Endodermal cell (in vitro differentiated cells): ENCODE measurements around the gene WRNIP1. TPM values are rescaled to one million over a fixed set of nuclear protein-coding genes. Genes with fewer than 3 reads are reported as not detected.

Experiments used
- DNase-seq: peaks from one replicate; pipeline ENCODE4 v3.0.0-alpha.2; 2017
- H3K27ac ChIP-seq: 2 replicates; pipeline ENCODE4 v1.5.1; 2013; ENCODE audit warnings: mild to moderate bottlenecking, low read depth, low read length, moderate library complexity
- H3K27me3 ChIP-seq: 2 replicates; pipeline ENCODE4 v1.6.1; 2013; ENCODE audit warnings: mild to moderate bottlenecking, low read length, moderate library complexity; ENCODE audit not compliant: insufficient read depth, control insufficient read depth, poor library complexity, severe bottlenecking
- H3K36me3 ChIP-seq: 2 replicates; pipeline ENCODE4 v1.7.0; 2013; ENCODE audit warnings: mild to moderate bottlenecking, low read length, moderate library complexity; ENCODE audit not compliant: control insufficient read depth, insufficient read depth
- H3K4me1 ChIP-seq: one replicate; pipeline ENCODE4 v1.7.0; 2013; ENCODE audit warnings: low read length; ENCODE audit not compliant: control insufficient read depth, insufficient read depth
- H3K4me3 ChIP-seq: 2 replicates; pipeline ENCODE4 v1.5.1; 2013; ENCODE audit warnings: mild to moderate bottlenecking, low read length, moderate library complexity
- H3K9ac ChIP-seq: 2 replicates; pipeline ENCODE4 v1.6.1; 2013; ENCODE audit warnings: mild to moderate bottlenecking, low read length, moderate library complexity; ENCODE audit not compliant: poor library complexity, severe bottlenecking; ENCODE audit errors: extremely low read depth
- H3K9me3 ChIP-seq: 2 replicates; pipeline ENCODE4 v1.6.1; 2013; ENCODE audit warnings: mild to moderate bottlenecking, low read length, moderate library complexity; ENCODE audit not compliant: control insufficient read depth
- H3K27ac Mint-ChIP-seq: 2 replicates; pipeline ENCODE4 v1.8.0; 2020; ENCODE audit warnings: mixed read lengths
- H3K27me3 Mint-ChIP-seq: 2 replicates; pipeline ENCODE4 v1.8.0; 2021; ENCODE audit warnings: mild to moderate bottlenecking, mixed read lengths; ENCODE audit not compliant: insufficient read depth
- H3K36me3 Mint-ChIP-seq: 2 replicates; pipeline ENCODE4 v1.8.0; 2020; ENCODE audit warnings: low read depth, mixed read lengths
- H3K4me1 Mint-ChIP-seq: 2 replicates; pipeline ENCODE4 v1.8.0; 2020; ENCODE audit warnings: mixed read lengths
- H3K4me3 Mint-ChIP-seq: 2 replicates; pipeline ENCODE4 v1.8.0; 2020; ENCODE audit warnings: mild to moderate bottlenecking, moderate library complexity, mixed read lengths
- H3K9me3 Mint-ChIP-seq: 2 replicates; pipeline ENCODE4 v1.8.0; 2020; ENCODE audit warnings: mild to moderate bottlenecking, mixed read lengths
- CTCF ChIP-seq: fragments of 200-600 bp; sonication (generic); conservative IDR thresholded peaks from 2 replicates; pipeline ENCODE4 v1.5.0; 2021; ENCODE audit warnings: antibody characterized with exemption, mild to moderate bottlenecking
- whole genome bisulfite sequencing, 2 experiments: methylation state at CpG; one replicate each; pipeline versions ENCODE4 v1.1.5 to v1.1.7; 2013; ENCODE audit warnings: missing lambda C conversion rate in 2 of 2, mixed read lengths in 1 of 2; ENCODE audit not compliant: insufficient coverage in 1 of 2, insufficient read length in 1 of 2; 5-methylcytosine and 5-hydroxymethylcytosine counted together
- total RNA-seq, 2 donors: library from RNA; stranded (reverse); fragmentation: NEBNext Ultra II Directional in 1 of 2; extraction: Animal tissue kit (Norgen Biotek cat#: 25700) in 1 of 2; gene quantifications; 2 replicates in 1 of 2; 3 replicates in 1 of 2; pipeline ENCODE4 v1.2.1, GENCODE V29; 2021

WRNIP1 gene
- total RNA-seq, 2 donors from 2014 or later, result 30.8 to 33.2 TPM

- Histone ChIP-seq H3K9ac (no peak overlapping the region), H3K36me3 (no peaks in the 10 kb centered on the region), H3K4me3 (no peak overlapping the region), H3K27me3 (no peaks in the 10 kb centered on the region), H3K9me3 (no peaks in the 10 kb centered on the region), H3K4me1 (no peaks in the 10 kb centered on the region), H3K27ac (no peak overlapping the region)
- no peak overlapping the region for H3K27ac Mint-ChIP-seq
- H3K4me3 Mint-ChIP-seq, result peak overlapping the region; percentile 85
- DNase-seq, result no peak
- WGBS, 2 experiments, result 97 to 98% methylated on average over 21 to 36 of the region's 36 CpGs
- no peak for TF ChIP-seq CTCF
- no peaks in the 10 kb centered on the region for H3K27me3 Mint-ChIP-seq
- no peaks in the 10 kb centered on the region for H3K9me3 Mint-ChIP-seq
- no peaks in the 10 kb centered on the region for H3K36me3 Mint-ChIP-seq
- H3K4me1 Mint-ChIP-seq, result peaks cover 13% of the 10 kb centered on the region
Observed at GRCh38 chr6:2763345-2763841, 1.8 kb upstream of the WRNIP1 start.

- peak overlapping the region; percentile 77 for H3K9ac ChIP-seq
- WGBS, 2 experiments, result 90 to 92% methylated on average over 21 to 27 of the region's 27 CpGs
- peak overlapping the region; percentile 84 for H3K4me3 ChIP-seq
- TF ChIP-seq CTCF, result no peak
- H3K9me3 Mint-ChIP-seq, result no peaks in the 10 kb centered on the region
- no peak overlapping the region for H3K27ac Mint-ChIP-seq
- H3K27me3 ChIP-seq, result no peaks in the 10 kb centered on the region
- peak overlapping the region; percentile 85 for H3K4me3 Mint-ChIP-seq
- peaks cover 18% of the 10 kb centered on the region for H3K4me1 Mint-ChIP-seq
- no peaks in the 10 kb centered on the region for H3K4me1 ChIP-seq
- H3K27ac ChIP-seq, result no peak overlapping the region
- peaks cover 6% of the 10 kb centered on the region for H3K36me3 ChIP-seq
- no peaks in the 10 kb centered on the region for H3K9me3 ChIP-seq
- no peaks in the 10 kb centered on the region for H3K27me3 Mint-ChIP-seq
- DNase-seq, result no peak
- no peaks in the 10 kb centered on the region for H3K36me3 Mint-ChIP-seq
Observed at GRCh38 chr6:2763876-2764540, 1.2 kb upstream of the WRNIP1 start.

GRCh38 chr6:2764610-2765165 is 505 bp upstream of the WRNIP1 start:
- Histone ChIP-seq H3K27me3 (no peaks in the 10 kb centered on the region), H3K9me3 (no peaks in the 10 kb centered on the region), H3K27ac (peak overlapping the region; percentile 77), H3K4me1 (no peaks in the 10 kb centered on the region), H3K9ac (peak overlapping the region; percentile 77), H3K36me3 (peaks cover 6% of the 10 kb centered on the region), H3K4me3 (peak overlapping the region; percentile 84)
- no peaks in the 10 kb centered on the region for H3K9me3 Mint-ChIP-seq
- WGBS, 2 experiments, result 8 to 36% methylated on average over 12 to 45 of the region's 45 CpGs
- H3K27ac Mint-ChIP-seq, result peak overlapping the region; percentile 95
- no peaks in the 10 kb centered on the region for H3K27me3 Mint-ChIP-seq
- TF ChIP-seq CTCF, result no peak
- H3K4me1 Mint-ChIP-seq, result peaks cover 21% of the 10 kb centered on the region
- DNase-seq, result no peak
- no peaks in the 10 kb centered on the region for H3K36me3 Mint-ChIP-seq
- peak overlapping the region; percentile 85 for H3K4me3 Mint-ChIP-seq
